Uterus (tissue), 2 donors: Measurements from ENCODE around the gene SAC3D1.

Source experiments
- CTCF ChIP-seq, 4 experiments: fragments of 200-600 bp in 2 of 4; fragments of 450-650 bp in 2 of 4; sonication (generic) in 2 of 4; IDR thresholded peaks; one replicate each; pipeline ENCODE4 v1.5.1; 2016 to 2019; ENCODE audit warnings: antibody characterized with exemption in 4 of 4, mild to moderate bottlenecking in 2 of 4, moderate library complexity in 1 of 4
- POLR2A ChIP-seq, 2 donors: fragments of 450-650 bp; IDR thresholded peaks; one replicate each; pipeline ENCODE4 v1.6.1; 2016; ENCODE audit warnings: antibody characterized with exemption in 2 of 2, mild to moderate bottlenecking in 1 of 2, moderate library complexity in 1 of 2

- TF ChIP-seq CTCF (IDR thresholded peaks at IDR 0.05) (peak in 2 of 4 experiments; percentile 19 to 48), POLR2A (IDR thresholded peaks at IDR 0.05) (peak in 1 of 2 donors; percentile 29)
Measured at GRCh38 chr11:64996710-64997380, 44.2 kb upstream of the SAC3D1 start, which contains the start of gene BATF2.
